T-helper 1 cell treated with Interleukin-12 subunit alpha and Interleukin-12 subunit beta and Interleukin-4 antibody, amounts not matched to agents 30 μg/mL and 1 μg/mL, for 36 hours (primary cell): Measurements from ENCODE around the gene RHEB.

Source experiments
- H3K27ac Mint-ChIP-seq: one replicate; pipeline ENCODE4 v1.8.0; 2021; ENCODE audit warnings: mild to moderate bottlenecking, mixed read lengths
- H3K27me3 Mint-ChIP-seq: one replicate; pipeline ENCODE4 v1.8.0; 2021; ENCODE audit warnings: low read depth, mixed read lengths
- H3K36me3 Mint-ChIP-seq: one replicate; pipeline ENCODE4 v1.8.0; 2021; ENCODE audit warnings: low read depth, mixed read lengths
- H3K4me1 Mint-ChIP-seq: one replicate; pipeline ENCODE4 v1.8.0; 2021; ENCODE audit warnings: low read depth, mixed read lengths
- H3K4me3 Mint-ChIP-seq: one replicate; pipeline ENCODE4 v1.8.0; 2021; ENCODE audit warnings: mild to moderate bottlenecking, moderate library complexity, mixed read lengths
- H3K9me3 Mint-ChIP-seq: one replicate; pipeline ENCODE4 v1.8.0; 2021; ENCODE audit warnings: mixed read lengths

Gene RHEB

DNA sequence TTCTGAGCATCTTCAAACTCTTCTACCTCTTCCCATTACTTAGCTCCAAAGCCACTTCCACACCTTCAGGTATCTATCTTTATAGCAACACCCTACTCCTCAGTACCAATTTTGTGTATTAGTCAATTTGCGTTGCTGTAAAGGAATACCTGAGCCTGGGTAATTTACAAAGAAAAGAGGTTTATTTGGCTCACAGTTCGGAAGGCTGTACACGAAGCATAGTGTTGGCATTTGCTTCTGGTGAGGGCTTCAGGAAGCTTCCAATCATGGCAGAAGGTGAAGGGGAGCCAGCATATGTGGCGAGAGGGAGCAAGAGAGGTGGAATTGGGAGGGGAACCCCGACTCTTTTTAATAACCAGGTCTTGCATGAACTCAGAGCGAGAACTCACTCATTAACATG is 62.2 kb downstream of the RHEB start:
- Mint-ChIP-seq H3K27ac (no peak overlapping the region), H3K4me1 (no peaks in the 10 kb centered on the region), H3K4me3 (no peak overlapping the region), H3K36me3 (peaks cover 3% of the 10 kb centered on the region), H3K9me3 (peaks cover 19% of the 10 kb centered on the region), H3K27me3 (peaks cover 14% of the 10 kb centered on the region)

GRCh38 chr7:151456782-151457181 is 62.9 kb downstream of the RHEB start:
- peaks cover 3% of the 10 kb centered on the region for H3K36me3 Mint-ChIP-seq
- H3K4me3 Mint-ChIP-seq = no peak overlapping the region
- no peak overlapping the region for H3K27ac Mint-ChIP-seq
- H3K27me3 Mint-ChIP-seq = peaks cover 14% of the 10 kb centered on the region
- no peaks in the 10 kb centered on the region for H3K4me1 Mint-ChIP-seq
- peaks cover 11% of the 10 kb centered on the region for H3K9me3 Mint-ChIP-seq

DNA sequence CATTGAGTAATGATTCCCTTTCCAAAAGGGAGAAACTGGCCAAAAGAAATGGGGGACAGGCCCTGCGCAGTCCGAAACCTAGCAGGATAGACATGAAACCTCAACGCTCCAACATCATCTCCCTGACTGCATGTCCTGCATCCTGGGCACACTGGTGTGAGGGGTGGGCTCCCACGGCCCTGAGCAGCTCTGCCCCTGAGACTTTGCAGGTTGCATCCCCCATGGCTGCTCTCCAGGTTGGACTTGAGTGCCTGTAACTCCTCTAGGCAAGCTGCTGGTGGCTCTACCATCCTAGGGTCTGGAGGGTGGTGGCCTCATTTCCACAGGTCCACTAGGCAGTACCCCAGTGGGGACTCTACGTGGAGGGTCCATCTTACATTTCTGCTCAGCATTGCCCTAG is 63.4 kb downstream of the RHEB start:
- peaks cover 3% of the 10 kb centered on the region for H3K36me3 Mint-ChIP-seq
- H3K27me3 Mint-ChIP-seq = peaks cover 14% of the 10 kb centered on the region
- no peak overlapping the region for H3K27ac Mint-ChIP-seq
- H3K9me3 Mint-ChIP-seq = peaks cover 8% of the 10 kb centered on the region
- H3K4me3 Mint-ChIP-seq = no peak overlapping the region
- no peaks in the 10 kb centered on the region for H3K4me1 Mint-ChIP-seq

GRCh38 chr7:151455690-151456089 is 64.0 kb downstream of the RHEB start:
- H3K9me3 Mint-ChIP-seq = peaks cover 3% of the 10 kb centered on the region
- peaks cover 14% of the 10 kb centered on the region for H3K27me3 Mint-ChIP-seq
- H3K4me1 Mint-ChIP-seq = no peaks in the 10 kb centered on the region
- no peaks in the 10 kb centered on the region for H3K36me3 Mint-ChIP-seq
- no peak overlapping the region for H3K4me3 Mint-ChIP-seq
- no peak overlapping the region for H3K27ac Mint-ChIP-seq

DNA sequence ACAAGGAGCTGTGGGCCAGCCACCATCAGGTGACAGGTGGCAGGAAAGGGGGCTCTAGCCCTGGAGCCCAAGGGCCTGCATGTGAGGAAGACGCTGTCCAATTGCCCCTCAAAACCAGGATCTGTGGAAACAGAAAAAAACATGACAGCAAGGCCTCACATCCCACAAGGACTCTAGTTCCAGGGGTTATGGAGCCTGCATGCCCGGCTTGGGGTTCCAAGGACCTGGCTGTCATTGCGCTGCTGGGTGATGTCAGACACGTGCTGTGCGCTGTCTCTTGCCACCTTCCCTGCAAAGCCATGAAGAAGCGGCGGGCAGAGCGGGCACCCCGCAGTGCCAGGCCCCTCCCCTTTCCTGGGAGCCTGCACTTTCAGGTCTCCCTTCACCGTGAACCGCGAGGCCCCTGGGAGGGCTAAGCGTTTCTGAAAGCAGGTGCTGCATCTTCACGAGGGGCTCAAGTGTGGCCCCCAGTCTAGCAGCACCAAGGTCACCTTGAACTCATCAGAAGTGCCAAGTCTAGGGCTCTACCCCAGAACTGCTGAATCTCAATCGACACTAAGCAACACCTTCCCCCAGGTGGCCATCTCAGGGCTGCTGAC is 64.7 kb downstream of the RHEB start:
- no peaks in the 10 kb centered on the region for H3K4me1 Mint-ChIP-seq
- no peak overlapping the region for H3K4me3 Mint-ChIP-seq
- no peak overlapping the region for H3K27ac Mint-ChIP-seq
- H3K36me3 Mint-ChIP-seq = no peaks in the 10 kb centered on the region
- H3K9me3 Mint-ChIP-seq = no peaks in the 10 kb centered on the region
- H3K27me3 Mint-ChIP-seq = peaks cover 12% of the 10 kb centered on the region

- Mint-ChIP-seq H3K4me3 (no peak overlapping the region), H3K4me1 (peaks cover 3% of the 10 kb centered on the region), H3K27me3 (peaks cover 17% of the 10 kb centered on the region), H3K9me3 (no peaks in the 10 kb centered on the region), H3K27ac (no peak overlapping the region), H3K36me3 (no peaks in the 10 kb centered on the region)
These were observed 65.4 kb downstream of the RHEB start for GRCh38 chr7:151454305-151454704.

GRCh38 chr7:151453326-151453791 is 66.3 kb downstream of the RHEB start:
- Mint-ChIP-seq H3K9me3 (no peaks in the 10 kb centered on the region), H3K36me3 (no peaks in the 10 kb centered on the region), H3K4me3 (no peak overlapping the region), H3K4me1 (peaks cover 3% of the 10 kb centered on the region), H3K27ac (no peak overlapping the region), H3K27me3 (peaks cover 17% of the 10 kb centered on the region)

DNA sequence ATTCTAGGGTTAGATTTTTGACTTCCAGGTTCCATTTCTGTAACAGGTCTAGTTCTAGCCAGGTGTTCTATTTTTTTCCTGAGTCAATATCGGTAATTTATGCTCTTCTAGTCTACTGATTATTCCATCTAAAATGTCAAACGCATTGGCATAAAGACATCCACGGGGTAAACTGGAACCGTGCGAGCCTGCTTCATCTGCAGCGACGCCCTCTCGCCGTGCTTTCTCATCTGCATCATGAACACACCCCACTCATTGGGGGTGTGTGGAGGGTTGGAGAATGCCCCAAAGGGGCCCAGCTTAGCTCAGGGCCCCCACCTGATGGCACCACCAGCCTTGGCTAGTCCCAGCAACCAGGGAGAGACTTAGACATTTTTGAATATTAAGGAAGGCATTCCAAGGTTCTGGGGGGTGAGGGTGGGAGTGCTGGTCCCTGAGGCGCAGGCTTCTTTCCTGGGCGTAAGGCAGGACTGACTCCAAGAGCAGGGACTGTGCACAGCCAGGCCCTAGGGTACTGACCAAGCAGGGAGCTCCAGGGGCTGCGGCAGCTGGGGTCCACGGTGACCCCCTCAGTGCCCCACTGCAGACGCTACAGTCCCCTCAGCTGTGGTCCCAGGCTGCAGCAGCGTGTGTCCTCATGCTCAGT is 66.9 kb downstream of the RHEB start:
- Mint-ChIP-seq H3K4me3 (no peak overlapping the region), H3K4me1 (peaks cover 3% of the 10 kb centered on the region), H3K36me3 (no peaks in the 10 kb centered on the region), H3K27me3 (peaks cover 17% of the 10 kb centered on the region), H3K9me3 (no peaks in the 10 kb centered on the region), H3K27ac (no peak overlapping the region)

DNA sequence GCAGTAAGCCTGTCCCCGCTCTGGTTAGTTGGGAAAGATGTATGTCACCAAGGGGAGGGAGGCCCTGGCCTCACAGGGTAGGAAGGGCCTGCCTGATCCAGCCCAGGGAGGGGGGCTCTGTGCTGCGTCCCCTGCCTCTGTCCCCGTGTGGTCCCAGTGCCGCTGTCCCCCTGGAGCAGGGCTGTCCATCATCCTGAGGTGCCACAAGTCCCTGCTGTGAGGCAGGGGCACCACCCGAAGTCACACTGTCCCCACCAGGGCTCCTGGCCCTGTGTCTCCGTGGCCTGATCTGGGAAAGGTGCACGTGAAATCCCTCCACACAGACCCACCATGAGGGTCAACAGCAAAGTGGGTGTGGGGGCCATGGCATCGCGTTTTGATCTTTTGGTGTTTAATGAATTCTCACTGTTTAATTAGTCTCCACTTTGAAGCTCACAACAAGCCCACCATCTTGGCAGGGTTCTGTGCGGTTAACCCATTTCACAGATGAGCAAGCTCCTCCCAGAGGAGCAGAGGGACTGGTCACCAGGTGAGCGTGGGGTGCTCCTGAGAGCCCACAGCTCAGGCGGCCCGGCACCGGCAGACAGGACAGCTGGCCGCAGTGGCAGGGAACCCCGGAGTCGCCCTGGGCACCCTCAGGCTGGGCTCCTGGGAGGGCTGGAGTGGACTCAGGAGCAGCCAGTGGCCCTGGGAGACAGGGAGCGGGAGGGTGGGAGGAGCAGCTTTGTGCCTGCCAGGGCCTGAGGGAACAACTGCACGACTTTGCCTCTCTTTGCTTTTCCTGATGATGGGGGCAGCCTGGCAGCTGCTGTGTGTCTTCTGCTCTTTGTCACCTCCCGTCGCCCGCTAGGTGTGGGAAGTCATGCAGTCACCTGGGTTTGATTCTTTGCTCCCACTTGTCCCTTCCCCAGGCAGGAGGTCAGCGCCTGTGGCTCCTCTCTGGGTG is 67.8 kb downstream of the RHEB start:
- Mint-ChIP-seq H3K4me3 (no peak overlapping the region), H3K36me3 (no peaks in the 10 kb centered on the region), H3K9me3 (no peaks in the 10 kb centered on the region), H3K27me3 (peaks cover 12% of the 10 kb centered on the region), H3K27ac (no peak overlapping the region), H3K4me1 (peaks cover 3% of the 10 kb centered on the region)

- Mint-ChIP-seq H3K27ac (no peak overlapping the region), H3K9me3 (no peaks in the 10 kb centered on the region), H3K27me3 (peaks cover 12% of the 10 kb centered on the region), H3K4me3 (no peak overlapping the region), H3K4me1 (peaks cover 3% of the 10 kb centered on the region), H3K36me3 (no peaks in the 10 kb centered on the region)
These were observed 68.5 kb downstream of the RHEB start for GRCh38 chr7:151451156-151451555.

GRCh38 chr7:151449990-151450389 is 69.7 kb downstream of the RHEB start:
- no peak overlapping the region for H3K27ac Mint-ChIP-seq
- H3K36me3 Mint-ChIP-seq = no peaks in the 10 kb centered on the region
- H3K27me3 Mint-ChIP-seq = peaks cover 17% of the 10 kb centered on the region
- H3K4me1 Mint-ChIP-seq = peaks cover 3% of the 10 kb centered on the region
- H3K9me3 Mint-ChIP-seq = no peaks in the 10 kb centered on the region
- H3K4me3 Mint-ChIP-seq = no peak overlapping the region

GRCh38 chr7:151448261-151449252 is 71.1 kb downstream of the RHEB start:
- Mint-ChIP-seq H3K36me3 (no peaks in the 10 kb centered on the region), H3K4me3 (peak overlapping the region; percentile 59), H3K27ac (no peak overlapping the region), H3K9me3 (no peaks in the 10 kb centered on the region), H3K4me1 (peaks cover 3% of the 10 kb centered on the region), H3K27me3 (peaks cover 22% of the 10 kb centered on the region)

DNA sequence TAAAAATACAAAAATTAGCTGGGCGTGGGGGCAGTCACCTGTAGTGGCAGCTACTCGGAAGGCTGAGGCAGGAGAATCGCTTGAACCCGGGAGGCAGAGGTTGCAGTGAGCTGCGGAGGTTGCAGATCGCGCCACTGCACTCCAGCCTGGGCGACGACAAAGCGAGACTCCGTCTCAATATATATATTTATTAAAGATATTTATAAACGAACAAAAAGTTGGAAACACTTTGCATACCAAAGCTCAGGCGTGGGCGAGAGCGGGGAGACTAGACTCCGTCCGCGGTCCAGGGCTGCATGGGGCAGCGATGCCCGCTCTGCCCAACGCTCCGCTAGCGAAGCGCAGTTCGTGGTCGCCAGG is 71.8 kb downstream of the RHEB start:
- Mint-ChIP-seq H3K27me3 (peaks cover 27% of the 10 kb centered on the region), H3K27ac (no peak overlapping the region), H3K36me3 (no peaks in the 10 kb centered on the region), H3K4me3 (peak overlapping the region; percentile 76), H3K4me1 (peaks cover 3% of the 10 kb centered on the region), H3K9me3 (no peaks in the 10 kb centered on the region)

DNA sequence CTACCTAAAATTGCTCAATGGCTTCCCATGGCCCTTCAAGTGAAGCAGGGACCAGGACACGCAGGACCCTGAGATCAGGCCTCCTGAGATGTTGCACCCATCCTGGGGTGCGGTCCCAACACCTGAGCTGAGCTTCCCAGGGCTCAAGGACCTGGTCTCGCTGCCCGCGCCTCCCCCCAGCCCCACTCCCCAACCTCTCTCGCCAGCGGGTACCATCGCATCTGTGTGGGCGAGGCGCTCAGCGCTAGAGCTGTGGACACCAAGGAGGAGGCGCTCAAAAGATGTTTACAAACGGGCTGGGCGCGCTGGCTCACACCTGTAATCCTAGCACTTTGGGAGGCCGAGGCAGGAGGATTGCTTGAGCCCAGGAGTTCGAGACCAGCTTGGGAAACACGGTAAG is 72.4 kb downstream of the RHEB start:
- Mint-ChIP-seq H3K27me3 (peaks cover 31% of the 10 kb centered on the region), H3K4me3 (no peak overlapping the region), H3K9me3 (no peaks in the 10 kb centered on the region), H3K4me1 (peaks cover 3% of the 10 kb centered on the region), H3K36me3 (no peaks in the 10 kb centered on the region), H3K27ac (no peak overlapping the region)
